Kidney capillary endothelial cell (primary cell): Measurements from ENCODE around the gene CDHR3.
"Not testable (repeated sequence)": the region's sequence is repeated elsewhere in the genome, so short reads cannot be mapped to it uniquely, and the experiment has no call there.

Source experiments
- DNase-seq: peaks from one replicate; pipeline ENCODE4 v3.0.0-alpha.2; 2018; ENCODE audit warnings: low spot score

The CDHR3 gene

DNA sequence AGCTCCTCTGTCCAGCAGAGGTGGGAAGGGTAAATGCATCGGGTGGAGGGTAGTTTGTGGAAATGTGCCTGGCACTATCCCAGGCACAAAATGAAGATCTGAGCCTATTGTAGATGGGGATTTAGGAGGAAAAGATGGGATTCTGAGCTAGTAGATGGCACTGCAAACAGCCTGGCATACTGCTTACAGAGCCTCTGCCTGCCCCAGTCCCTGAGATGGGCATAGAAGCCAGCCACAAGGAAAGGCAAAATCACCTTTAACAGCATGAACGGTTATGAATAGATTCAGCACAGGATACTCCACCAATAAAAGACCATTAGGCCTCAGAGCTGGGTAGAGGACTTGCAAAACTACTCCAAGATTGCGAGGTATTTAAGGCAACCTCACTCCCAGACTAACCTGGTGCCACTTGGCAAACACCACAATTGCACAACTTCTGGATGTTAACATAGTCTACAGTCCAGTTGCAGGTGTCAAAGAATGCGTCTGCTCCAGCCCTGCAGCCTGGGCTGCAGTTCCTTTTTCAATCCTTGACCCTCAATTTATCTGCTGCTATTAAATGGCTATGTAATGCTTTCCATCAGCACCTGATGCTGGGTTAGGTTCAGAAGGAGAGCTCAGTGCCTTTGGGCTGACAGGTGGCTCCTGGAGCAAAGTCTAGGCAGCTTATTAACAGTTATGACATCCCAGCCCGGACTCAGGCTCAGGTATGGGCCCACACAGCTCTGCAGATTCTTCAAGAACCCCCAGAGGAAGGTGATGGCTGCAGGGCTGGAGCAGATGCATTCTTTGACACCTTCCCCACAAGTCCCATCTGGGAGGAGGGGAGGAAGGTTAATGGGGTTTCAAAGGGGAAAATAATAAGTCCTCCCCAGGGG, 34.0 kb downstream of the CDHR3 start:
- no peak for DNase-seq

DNA sequence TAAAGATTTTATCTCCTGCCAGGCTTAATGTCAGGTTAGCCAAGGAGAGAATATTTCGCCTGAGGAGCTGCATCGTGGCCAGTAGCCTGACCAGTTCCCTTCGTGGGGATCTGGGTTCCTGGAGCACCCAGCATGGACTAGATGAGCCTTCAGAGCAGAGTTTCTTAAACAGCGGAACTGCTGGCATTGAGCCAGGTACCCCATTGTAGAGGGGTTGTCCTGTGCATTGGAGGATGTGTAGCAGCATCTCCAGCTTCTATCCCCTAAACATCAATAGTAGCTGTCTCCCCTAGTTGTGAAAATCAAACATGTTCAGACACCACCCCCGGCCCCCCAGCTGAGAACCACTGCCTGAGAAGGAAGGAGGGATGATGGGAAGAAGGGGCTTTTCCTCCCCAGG, 36.2 kb downstream of the CDHR3 start:
- DNase-seq: no peak

DNA sequence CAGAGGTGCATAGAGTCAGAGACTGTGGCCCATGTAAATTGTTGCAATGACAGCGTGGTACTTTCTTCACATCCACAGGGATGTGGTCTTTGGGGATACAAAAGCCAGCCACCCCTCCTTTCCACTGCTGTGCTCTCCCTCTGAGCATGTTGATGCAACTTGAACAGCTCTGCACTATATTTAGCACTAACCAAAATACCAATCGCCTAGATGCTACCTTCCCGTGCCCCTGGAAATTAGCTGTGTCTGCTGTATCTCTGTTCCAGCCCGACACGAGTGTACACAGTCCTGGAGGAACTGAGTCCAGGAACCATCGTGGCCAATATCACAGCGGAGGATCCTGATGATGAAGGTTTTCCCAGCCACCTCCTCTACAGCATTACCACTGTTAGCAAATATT, 38.1 kb downstream of the CDHR3 start:
- DNase-seq: no peak

DNA sequence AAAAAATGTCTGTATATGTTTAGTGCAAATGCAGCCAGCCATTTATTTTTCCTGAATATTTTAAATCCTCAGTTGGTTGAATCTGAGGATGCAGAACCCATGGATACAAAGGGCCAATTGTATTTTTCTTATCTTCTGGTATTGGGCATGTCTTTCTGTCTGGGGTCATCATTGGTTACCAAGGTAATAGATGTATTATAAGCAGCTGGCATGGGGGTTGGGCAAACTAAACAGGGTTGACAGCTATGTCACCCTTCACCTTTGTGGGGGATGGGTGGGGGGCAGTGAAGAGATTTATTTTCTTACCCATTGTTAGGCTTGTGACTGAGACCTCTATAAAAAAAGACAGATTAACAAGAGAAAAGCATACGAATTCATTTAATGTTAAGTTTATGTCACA, 38.8 kb downstream of the CDHR3 start:
- no peak for DNase-seq

DNA sequence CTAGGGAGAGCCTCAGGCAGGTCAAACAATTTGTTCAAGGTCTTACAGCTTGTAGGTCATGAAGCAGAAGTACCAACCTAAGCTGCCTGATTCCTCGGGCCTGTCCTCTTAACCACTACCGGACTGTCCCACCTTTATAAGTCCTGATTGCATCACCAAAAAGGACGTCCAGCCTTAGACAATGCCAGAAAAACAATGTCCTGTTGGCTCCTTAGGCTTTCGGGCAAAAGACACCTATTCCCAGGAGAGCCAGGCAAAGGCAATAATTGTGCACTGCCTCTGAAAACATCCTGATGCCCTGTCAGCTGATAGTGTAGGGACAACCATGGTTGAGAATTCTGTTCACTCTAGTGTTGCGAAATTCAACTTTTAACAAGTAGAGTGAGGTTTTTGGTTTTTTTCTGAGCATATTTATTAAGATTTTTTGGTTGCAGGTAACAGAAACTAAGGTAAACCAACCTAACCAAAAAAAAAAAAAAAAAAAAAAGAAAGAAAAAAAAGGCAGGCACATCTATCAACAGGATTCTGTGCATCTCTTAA, 40.5 kb downstream of the CDHR3 start:
- no peak for DNase-seq

DNA sequence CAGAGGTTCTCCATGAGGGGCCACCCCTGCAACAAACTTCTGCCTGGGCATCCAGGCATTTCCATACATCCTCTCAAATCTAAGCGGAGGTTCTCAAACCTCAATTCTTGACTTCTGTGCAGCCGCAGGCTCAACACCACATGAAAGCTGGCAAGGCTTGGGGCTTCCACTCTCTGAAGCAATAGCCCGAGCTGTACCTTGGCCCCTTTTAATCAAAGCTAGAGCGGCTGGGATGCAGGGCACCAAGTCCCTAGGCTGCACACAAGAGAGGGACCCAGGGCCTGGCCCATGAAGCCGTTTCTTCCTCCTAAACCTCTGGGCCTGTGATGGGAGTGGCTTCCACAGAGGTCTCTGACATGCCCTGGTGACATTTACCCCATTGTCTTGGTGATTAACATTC, 43.8 kb downstream of the CDHR3 start:
- no peak for DNase-seq

DNA sequence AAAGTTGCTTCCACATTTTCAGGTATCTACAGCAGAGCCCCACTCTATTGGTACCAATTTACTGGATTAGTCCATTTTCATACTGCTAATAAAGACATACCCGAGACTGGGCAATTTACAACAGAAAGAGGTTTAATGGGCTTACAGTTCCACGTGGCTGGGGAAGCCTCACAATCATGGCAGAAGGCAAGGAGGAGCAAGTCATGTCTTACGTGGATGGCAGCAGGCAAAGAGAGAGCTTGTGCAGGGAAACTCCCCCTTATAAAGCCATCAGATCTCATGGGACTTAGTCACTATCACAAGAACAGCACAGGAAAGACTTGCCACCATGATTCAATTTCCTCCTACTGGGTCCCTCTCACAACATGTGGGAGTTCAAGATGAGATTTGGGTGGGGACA, 44.7 kb downstream of the CDHR3 start:
- not testable (repeated sequence) for DNase-seq

DNA sequence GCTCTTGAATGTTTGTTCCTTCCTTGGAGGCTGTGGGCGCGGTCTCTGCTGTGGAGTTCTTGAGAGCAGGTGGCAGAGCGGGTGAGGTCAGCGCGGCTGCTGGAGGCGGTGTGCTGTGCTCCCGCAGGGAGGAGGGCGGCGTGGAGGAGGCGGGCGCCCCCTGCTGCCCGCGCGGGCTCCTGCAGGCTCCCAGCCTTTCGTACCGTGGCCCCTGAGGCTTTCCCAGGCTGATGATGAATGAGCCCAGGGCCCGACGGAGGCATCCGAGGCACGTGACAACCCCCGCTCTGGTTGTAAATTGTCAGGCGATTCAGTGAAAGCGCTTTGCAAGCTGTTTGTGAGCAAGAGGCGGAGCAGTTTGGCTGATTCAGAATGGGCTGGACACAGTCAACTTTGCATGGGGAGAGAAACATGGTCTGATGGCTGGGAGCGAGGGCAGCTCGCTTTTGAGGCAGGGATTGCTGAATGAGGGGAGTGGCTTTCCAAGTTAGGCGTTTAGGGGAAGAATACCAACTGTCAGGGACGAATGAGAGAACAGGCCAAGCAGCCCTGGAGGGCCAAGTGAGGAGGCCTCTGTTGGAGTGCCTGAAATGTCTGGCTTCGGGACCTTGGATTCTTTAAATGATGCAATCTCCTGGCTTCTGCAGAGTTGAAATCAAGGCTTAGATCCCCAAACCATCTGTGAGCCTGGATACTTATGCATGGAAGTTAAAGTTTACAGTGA, 46.6 kb downstream of the CDHR3 start:
- DNase-seq: peak; percentile 71

DNA sequence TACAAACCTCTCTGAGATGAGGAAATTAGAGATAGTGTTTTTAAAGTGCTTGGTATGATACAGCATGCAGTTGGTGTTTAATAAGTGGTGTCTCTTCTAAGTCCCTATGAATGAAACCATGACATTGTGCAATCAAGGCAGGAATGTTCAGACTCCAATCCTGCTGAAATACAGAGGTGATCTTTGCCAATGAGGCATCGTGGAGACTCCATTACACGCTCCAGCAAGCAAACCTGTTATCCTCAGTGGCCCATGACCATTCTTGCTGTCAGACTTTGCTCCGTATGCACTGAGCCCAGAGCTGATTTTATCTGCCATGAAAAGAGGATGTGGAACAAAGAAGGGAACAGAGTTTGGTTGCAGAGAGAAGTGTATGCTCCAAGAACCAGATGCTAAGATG, 47.3 kb downstream of the CDHR3 start:
- DNase-seq: no peak

DNA sequence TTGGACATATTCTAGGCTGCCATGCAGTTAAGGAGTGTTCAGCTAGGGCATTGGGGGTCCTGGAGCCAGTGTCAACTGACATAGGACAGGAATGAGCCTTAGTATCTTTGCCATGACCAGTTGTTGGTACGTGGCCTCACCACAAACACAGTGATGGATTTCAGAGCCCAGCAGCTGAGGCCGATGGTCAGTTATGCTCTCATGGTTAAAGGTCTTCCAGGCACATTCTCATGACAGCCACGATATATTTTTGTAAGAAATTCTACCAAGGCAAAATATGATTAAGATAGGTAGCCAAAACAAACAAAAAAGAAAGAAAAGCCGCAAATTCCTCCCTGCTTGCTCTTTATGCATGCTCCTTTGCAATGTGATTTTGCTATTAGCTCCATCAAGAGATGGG, 47.8 kb downstream of the CDHR3 start:
- DNase-seq: no peak

DNA sequence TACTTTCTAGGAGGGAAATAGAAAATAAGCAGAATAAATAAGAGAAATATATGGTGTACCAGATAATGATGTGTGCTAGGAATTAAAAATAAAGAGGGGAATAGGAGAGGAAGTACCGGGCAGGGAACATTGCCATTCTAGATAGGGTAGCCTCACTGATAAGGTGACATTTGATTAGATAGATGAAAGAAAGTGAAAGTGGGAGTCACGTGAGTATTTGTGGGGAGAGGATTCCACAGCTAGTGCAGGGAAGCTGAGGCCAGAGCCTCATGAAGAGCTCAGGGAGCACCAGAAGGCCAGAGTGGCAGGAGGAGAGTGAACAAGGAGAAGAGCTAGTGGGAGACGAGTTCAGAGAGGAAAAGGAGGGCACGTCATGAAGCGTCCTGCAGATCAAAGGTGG, 49.1 kb downstream of the CDHR3 start:
- no peak for DNase-seq

DNA sequence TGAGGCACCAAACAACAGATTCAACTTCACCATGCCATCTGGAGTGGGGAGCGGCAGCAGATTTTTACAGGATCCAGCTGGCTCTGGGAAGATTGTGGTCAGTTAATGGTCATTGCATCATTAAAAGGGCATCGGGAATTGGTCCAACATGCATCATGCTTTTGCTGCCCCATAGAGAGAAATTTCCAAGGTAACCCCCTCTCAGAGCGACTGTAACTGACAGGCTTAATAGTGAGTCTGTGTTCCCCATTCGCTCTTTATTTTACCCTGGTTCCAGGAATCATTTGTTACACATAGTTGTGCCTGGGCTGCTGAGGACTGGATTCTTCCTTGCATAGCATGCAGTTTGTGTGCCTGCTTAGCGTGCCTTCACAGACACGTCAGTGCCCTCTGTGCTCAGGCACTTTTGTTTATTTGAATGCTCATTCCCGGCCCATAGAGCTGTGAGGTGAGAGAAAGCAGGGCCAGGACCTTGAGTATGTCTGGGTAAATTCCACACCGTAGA, 49.9 kb downstream of the CDHR3 start:
- no peak for DNase-seq

DNA sequence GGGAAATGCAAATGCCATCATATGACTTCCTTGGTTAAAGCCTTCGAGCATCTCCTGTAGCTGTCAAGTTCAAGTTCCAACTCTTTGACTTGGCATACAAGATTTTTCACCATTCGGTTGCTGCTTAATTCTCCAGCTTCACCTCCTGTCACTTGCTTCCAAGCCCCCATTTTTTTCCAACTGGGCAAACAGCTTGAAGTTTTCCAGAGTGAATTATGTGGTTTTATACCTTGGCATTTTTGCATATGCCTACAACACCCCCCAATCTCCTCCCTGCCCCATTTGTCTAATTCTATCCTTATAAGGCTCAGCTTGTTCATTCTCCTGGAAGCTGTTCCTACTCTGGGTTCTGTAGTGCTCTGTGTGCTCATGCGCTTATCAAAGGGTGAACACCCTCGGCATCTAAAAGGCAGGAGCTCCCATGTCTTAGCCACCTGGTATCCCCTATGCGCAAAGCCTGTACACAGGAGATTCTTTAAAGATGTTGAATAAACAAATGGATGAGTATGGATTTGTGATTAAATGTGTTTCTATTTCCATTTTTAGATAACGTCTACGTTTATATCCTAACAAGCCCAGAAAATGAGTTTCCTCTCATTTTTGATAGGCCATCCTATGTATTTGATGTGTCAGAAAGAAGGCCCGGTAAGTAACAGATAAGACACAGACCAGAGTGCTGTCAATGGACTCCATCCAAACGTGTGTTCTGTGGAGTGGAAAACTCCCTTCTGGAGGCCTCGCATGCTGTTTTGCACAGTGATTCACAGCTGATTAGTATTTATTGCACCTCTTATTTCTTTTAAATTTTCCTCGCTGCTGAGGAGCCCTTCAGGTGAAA, 52.5 kb downstream of the CDHR3 start:
- DNase-seq: no peak

DNA sequence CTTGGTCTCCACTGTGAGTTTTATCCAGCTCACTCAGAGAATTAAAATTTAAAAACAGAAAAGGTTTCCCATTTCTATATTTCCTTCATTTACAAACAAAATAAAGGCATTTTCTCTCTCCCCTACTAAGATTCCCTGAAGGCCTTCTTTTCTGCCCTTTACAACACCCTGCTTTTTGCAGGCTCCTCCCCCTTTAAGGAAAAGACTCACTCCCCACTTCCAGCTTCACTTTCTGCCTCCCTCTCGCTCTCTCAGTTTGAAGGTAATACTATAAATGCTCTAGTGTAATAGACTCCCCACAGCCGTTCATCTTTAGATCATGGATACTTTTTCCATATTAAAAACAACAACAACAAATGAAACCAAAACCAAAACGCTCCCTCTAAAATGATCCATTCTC, 53.3 kb downstream of the CDHR3 start:
- no peak for DNase-seq

DNA sequence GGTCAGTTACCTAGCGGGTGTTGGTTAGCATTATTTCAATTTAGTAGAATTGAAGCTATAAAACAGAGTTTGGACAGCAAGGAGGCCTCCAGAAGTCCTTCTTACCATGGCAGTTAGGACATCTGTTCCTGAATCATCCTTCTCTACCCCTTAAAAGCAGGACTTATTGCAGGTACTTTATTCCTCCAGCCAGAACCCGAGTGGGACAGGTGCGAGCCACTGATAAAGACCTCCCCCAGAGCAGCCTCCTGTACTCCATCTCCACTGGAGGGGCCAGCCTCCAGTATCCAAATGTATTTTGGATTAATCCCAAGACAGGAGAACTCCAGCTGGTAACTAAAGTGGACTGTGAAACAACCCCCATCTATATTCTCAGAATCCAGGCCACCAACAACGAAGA, 54.6 kb downstream of the CDHR3 start:
- no peak for DNase-seq

DNA sequence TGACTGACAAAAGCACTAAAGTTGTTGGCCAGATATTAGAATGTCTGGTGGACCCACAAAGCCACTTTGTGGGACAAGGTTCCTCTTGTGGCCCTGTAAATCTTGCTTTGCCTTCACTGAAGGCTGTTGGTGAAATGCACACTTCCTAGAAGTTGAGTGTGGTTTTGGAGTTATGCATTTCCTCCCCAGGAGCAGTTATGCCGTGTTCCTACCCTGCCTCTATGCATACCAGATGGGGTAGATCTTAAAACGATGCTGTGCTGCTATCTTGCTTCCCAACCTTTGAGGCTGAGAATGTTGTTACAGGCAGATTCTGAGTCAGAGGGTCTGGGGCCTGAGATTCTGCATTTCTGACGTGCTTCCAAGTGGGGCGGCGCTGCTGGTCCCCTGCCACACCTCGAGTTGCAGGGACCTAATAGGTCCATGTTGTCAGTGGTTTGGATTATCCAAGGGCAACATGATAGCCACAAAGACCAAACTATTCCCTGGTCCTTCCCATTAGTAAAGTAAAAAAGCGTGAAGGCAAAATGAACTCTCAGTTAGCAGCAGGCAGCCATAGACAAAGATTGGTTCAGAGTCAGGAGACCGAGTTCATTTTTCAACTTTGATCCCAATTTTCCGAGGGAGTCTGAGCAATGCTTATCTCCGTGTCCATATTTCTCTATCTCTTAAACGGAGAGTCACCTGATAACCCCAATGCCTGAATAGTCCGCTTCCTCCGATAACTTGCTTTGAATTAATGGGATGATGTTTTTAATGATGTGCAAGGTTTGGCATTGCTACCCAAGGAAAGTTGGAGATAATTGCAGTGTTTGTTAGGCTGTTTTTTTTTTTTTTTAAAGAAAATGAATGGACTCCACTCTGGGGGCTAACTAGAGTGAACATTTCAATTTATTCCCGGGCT, 55.8 kb downstream of the CDHR3 start:
- DNase-seq: no peak

DNA sequence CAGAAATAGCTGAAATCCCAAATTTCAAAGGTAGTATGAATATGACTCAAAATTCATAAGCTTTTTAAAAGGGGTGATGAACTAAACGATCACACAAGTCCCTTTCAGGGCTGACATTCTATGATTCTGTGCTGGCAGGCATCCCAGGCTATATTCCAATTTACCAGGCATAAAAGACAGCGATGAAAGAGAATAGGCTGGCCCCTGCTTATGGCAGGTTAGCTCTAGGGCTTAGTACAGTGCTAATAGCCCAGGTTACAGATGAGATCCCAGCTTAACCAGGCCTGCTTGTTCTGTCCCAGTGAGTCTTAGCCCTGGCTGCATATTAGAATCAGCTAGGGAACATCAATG, 56.4 kb downstream of the CDHR3 start:
- no peak for DNase-seq

DNA sequence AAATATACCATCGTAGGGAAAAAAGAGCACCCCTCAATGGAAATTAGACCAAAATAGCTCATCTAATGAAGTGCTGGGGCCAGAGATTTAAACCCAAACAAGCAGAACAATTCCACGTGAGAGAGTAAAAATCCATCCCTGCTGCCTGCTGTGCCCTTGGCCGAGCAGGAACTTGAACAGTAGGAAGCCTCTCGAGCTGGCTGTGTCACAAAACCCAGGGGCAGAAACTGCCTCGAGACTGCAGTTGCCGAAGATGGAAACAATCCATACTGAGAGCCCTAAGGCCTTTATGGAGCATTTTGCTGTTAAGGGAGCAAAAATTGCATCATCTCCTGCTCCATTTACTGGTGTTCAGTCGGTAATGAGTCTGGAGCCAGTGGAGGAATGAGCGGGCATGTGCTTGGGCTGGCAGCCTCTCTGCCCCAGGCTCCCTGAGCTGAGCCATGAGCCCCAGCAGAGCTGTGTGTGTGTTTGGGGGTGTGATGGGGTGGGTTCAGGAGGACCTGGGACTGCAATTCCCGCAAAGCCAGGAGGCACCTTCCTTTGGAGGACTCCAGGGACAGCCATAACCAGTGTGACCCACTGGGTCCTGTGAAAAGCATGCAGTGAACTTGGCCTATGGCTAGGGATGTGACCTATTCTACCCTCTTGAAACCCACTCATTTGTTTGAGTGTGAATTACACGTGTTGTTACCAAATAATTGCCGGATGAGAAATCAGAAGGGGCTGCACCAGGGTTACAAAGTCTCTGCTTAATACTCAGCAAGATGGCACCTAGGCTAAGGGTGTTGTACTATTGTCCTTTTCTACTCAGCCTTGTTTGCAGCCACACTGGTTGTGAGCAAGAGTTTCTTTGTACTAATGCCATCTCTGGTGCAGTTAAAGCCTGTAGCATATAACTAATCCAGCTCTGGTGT, 58.3 kb downstream of the CDHR3 start:
- DNase-seq: no peak

DNA sequence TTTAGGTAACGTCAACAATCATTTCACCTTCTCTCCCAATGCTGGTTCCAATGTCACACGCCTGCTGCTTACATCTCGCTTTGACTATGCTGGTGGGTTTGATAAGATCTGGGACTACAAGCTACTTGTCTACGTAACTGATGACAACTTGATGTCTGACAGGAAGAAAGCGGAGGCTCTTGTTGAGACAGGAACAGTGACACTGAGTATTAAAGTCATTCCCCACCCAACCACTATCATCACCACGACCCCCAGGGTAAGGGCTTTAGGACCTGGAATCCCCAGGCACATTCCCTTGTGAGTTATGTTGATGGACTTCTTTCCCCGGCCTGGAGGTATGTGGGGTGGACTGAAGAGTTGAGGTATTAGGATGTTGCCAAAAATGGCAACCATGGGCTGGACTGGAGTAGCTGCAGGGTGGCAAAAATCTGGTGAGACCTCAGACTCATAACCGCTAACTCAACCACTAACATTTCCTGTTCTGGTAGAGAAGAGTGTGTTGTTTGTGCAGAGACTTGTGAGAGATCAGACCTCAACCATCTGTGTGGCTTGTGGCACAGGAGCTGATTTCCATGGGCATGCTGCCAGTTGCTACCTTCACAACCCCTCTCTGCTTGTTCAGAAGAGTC, 59.2 kb downstream of the CDHR3 start:
- DNase-seq: no peak
